ENCODE data around the gene GIN1. TPM values are rescaled to one million over a fixed set of nuclear protein-coding genes. Genes with fewer than 3 reads are reported as not detected.

The GIN1 gene
- total and polyA plus RNA-seq, 2 of the 4 experiments (the other 2 are of a cell fraction) = 2.9 to 3.1 TPM

- H3K56ac ChIP-seq (ENCODE audit: extremely low read depth, insufficient read depth, low read length) = no peak overlapping the region
- ChIA-PET CTCF (no interaction called here), POLR2A (ENCODE audit: unreplicated experiment) (no interaction called here)
- no peak overlapping the region for H2BK5ac ChIP-seq (ENCODE audit: low read depth, low read length, poor library complexity, severe bottlenecking)
- ATAC-seq (ENCODE audit: low read depth) = no peak
- no peaks in the 10 kb centered on the region for H4K20me1 ChIP-seq (ENCODE audit: insufficient read depth, low read length)
- no peak overlapping the region for H3K14ac ChIP-seq (replicated peaks; ENCODE audit: low read depth, low read length)
- intact Hi-C loops (cut with micrococcal nuclease) = no loop called here
- no peak overlapping the region for H3K23ac ChIP-seq (ENCODE audit: low read depth, low read length)
- no peak overlapping the region for H2AK9ac ChIP-seq (replicated peaks; ENCODE audit: low read depth, low read length, poor library complexity)
- no TSS peak for BruUV-seq (replicated peaks)
- H3K4ac ChIP-seq (ENCODE audit: low read depth, low read length) = no peak overlapping the region
- no peak overlapping the region for H2AK5ac ChIP-seq (ENCODE audit: low read depth, low read length)
- H2BK15ac ChIP-seq (ENCODE audit: low read depth, low read length) = no peak overlapping the region
- H3K27ac ChIP-seq (ENCODE audit: insufficient read depth, low read length) = no peak overlapping the region
- no peak overlapping the region for H4K91ac ChIP-seq (ENCODE audit: insufficient read depth, low read depth, low read length)
- H3K9me1 ChIP-seq (ENCODE audit: insufficient read depth, low read length) = no peaks in the 10 kb centered on the region
- H3K4me3 ChIP-seq (ENCODE audit: insufficient read depth, low read depth, low read length) = no peak overlapping the region
- no peak overlapping the region for H2AFZ ChIP-seq (replicated peaks; ENCODE audit: low read length, poor library complexity)
- dilution Hi-C loops (cut with HindIII; ENCODE audit: low sequenced_read_pairs, unreplicated experiment) = no loop called here
- no peak overlapping the region for H3K9ac ChIP-seq (ENCODE audit: low read depth, low read length)
- H4K8ac ChIP-seq (ENCODE audit: low read depth in 2 of 2, low read length in 2 of 2) = no peak overlapping the region
- H3K27me3 ChIP-seq (ENCODE audit: control insufficient read depth, insufficient read depth, low read length) = no peaks in the 10 kb centered on the region
- no peak overlapping the region for H2BK20ac ChIP-seq (ENCODE audit: low read depth, low read length)
- no peak overlapping the region for H4K5ac ChIP-seq (ENCODE audit: low read depth, low read length)
- peaks cover 5% of the 10 kb centered on the region; the same call in 1 of the 2 replicates for H3K36me3 ChIP-seq (ENCODE audit: control insufficient read depth, insufficient read depth, low read length)
- H3K4me2 ChIP-seq (ENCODE audit: low read depth, low read length) = no peak overlapping the region
- WGBS, 2 experiments (ENCODE audit: extremely low coverage in 2 of 2, insufficient read length in 1 of 2) = no CpG with 5 or more reads among the region's 1 CpG
- H3K9me3 ChIP-seq (ENCODE audit: control insufficient read depth, insufficient read depth, low read length) = peaks cover 3% of the 10 kb centered on the region; the same call in 1 of the 2 replicates
- no peak for DNase-seq
- no peak overlapping the region for H2BK120ac ChIP-seq (ENCODE audit: low read depth, low read length)
- no peaks in the 10 kb centered on the region for H3K4me1 ChIP-seq (ENCODE audit: control insufficient read depth, insufficient read depth, low read length)
- in situ Hi-C loops (cut with MboI; ENCODE audit: low sequenced_read_pairs) = no loop called here
- no peak overlapping the region for H3K18ac ChIP-seq (ENCODE audit: low read depth, low read length)
- TF ChIP-seq USF2 (IDR thresholded peaks at IDR 0.05; ENCODE audit: low read depth, low read length) = no peak
- no peak for TF ChIP-seq RFX5 (IDR thresholded peaks at IDR 0.05; ENCODE audit: low read depth, low read length)
- no peak for TF ChIP-seq BHLHE40 (IDR thresholded peaks at IDR 0.05; ENCODE audit: low read depth, low read length)
- TF ChIP-seq FOS (IDR thresholded peaks at IDR 0.05; ENCODE audit: low read depth, low read length) = no peak
- TF ChIP-seq CHD1 (IDR thresholded peaks at IDR 0.05; ENCODE audit: low read depth, low read length) = no peak
- TF ChIP-seq POLR2A (IDR thresholded peaks at IDR 0.05; ENCODE audit: low read depth, low read length) = no peak
- no peak for TF ChIP-seq NFE2L2 (IDR thresholded peaks at IDR 0.05; ENCODE audit: low read depth, low read length)
- no peak for TF ChIP-seq CEBPB (IDR thresholded peaks at IDR 0.05; ENCODE audit: low read depth, low read length)
- H3K79me1 ChIP-seq (ENCODE audit: low read depth in 1 of 2, low read length in 2 of 2) = no peaks in the 10 kb centered on the region
These were observed 33.4 kb downstream of the GIN1 start for GRCh38 chr5:103086547-103086946.

Measured in IMR-90 (cell line).